Stomach (tissue), 4 donors: ENCODE measurements around the gene ANKRD33.

Experiments used
- POLR2A ChIP-seq, 4 donors: fragments of 450-650 bp; IDR thresholded peaks; one replicate each; pipeline ENCODE4 v1.6.1; 2016; ENCODE audit warnings: antibody characterized with exemption in 4 of 4, control low read depth in 2 of 4, mild to moderate bottlenecking in 1 of 4, moderate library complexity in 1 of 4
- TF ChIP-seq, protein P1 (sequence below), 7 experiments: fragments of 450-650 bp in 4 of 7; fragments of 200-600 bp in 3 of 7; sonication (generic) in 3 of 7; IDR thresholded peaks; one replicate each; pipeline ENCODE4 v1.5.1; 2016 to 2019; ENCODE audit warnings: antibody characterized with exemption in 7 of 7, control low read depth in 2 of 7, mild to moderate bottlenecking in 1 of 7

DNA sequence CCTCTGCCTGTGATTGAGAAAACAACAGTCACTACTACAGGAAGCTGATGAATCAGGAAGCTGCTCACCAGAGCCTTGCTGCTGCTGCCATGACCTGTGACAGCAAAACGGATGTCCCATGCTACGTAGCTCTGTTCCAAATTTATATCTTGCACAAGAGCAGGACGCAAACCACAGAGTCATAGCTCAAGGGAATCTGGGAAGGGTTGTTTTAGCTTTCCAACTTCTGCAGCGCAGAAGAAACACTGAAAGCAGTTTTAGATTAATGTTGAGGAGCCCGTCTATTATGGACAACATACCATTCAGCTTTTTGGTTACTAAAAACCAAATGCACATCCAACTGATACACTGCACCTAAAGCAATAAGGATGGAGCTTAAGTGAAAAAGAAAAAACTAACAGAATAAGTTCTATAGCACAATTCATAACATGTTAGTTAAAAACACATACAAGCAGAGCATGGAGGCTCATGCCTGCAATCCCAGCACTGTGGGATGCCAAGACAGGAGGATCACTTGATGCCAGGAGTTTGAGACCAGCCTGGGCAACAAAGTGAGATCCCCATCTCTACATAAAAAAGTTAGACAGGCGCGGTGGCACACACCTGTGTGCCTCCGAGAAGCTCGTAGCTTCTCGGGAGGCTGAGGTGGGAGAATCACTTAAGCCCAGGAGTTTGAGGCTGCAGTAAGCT lies 1.7 kb upstream of the ANKRD33 start:
- TF ChIP-seq, protein P1, sequence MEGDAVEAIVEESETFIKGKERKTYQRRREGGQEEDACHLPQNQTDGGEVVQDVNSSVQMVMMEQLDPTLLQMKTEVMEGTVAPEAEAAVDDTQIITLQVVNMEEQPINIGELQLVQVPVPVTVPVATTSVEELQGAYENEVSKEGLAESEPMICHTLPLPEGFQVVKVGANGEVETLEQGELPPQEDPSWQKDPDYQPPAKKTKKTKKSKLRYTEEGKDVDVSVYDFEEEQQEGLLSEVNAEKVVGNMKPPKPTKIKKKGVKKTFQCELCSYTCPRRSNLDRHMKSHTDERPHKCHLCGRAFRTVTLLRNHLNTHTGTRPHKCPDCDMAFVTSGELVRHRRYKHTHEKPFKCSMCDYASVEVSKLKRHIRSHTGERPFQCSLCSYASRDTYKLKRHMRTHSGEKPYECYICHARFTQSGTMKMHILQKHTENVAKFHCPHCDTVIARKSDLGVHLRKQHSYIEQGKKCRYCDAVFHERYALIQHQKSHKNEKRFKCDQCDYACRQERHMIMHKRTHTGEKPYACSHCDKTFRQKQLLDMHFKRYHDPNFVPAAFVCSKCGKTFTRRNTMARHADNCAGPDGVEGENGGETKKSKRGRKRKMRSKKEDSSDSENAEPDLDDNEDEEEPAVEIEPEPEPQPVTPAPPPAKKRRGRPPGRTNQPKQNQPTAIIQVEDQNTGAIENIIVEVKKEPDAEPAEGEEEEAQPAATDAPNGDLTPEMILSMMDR (IDR thresholded peaks at IDR 0.05): no peak
- no peak for TF ChIP-seq POLR2A (IDR thresholded peaks at IDR 0.05)
